HepG2 (cell line): ENCODE data around the gene CD1D. TPM values are rescaled to one million over a fixed set of nuclear protein-coding genes. Genes with fewer than 3 reads are reported as not detected.

Experiments used
- ATAC-seq: fragments of 200-7000 bp; cut with Tn5 transposase; 3 replicates; pipeline ENCODE4 v1.9.1; 2020; ENCODE audit warnings: mild to moderate bottlenecking, moderate library complexity
- BruUV-seq: library from RNA; stranded (reverse); fragments of 400-500 nt; replicated peaks from 2 replicates; lab custom pipeline; 2021; lab: Mats Ljungman, UMichigan
- CTCF ChIA-PET: fragments of 300-600 bp; formaldehyde crosslinking; extraction: SDS; loops from one replicate; lab custom pipeline; 2021; ENCODE audit warnings: low total read pairs, inconsistent platforms, low intra/inter-chr PET ratio; lab: Yijun Ruan, JAX
- POLR2A ChIA-PET: fragments of 350-600 bp; sonication (Branson Sonifier 250); formaldehyde crosslinking; loops from one replicate; lab custom pipeline; 2020; ENCODE audit warnings: antibody characterized with exemption, inconsistent platforms; lab: Yijun Ruan, JAX
- DNase-seq: peaks from one replicate; pipeline ENCODE4 v3.0.0-alpha.2; 2015; ENCODE audit warnings: low spot score
- FAIRE-seq: peaks from 3 replicates; lab custom pipeline; 2011; peaks lifted over from hg19 to GRCh38; lab: Jason Lieb, UNC
- H2AFZ ChIP-seq: one replicate; pipeline ENCODE4 v1.6.1; 2011; ENCODE audit warnings: low read length, inconsistent platforms
- H3K27ac ChIP-seq: fragments of 300-600 bp; 3 replicates; pipeline ENCODE4 v1.8.0; 2011; ENCODE audit warnings: mixed run types, mild to moderate bottlenecking, mixed read lengths, low read length, inconsistent platforms; ENCODE audit not compliant: insufficient read depth; ENCODE audit errors: extremely low read length
- H3K27me3 ChIP-seq, 2 experiments: fragments of 200-600 bp in 1 of 2; 2 replicates in 1 of 2; 3 replicates in 1 of 2; pipeline versions ENCODE4 v1.6.0 to v1.8.0; 2011; ENCODE audit warnings: low read length in 2 of 2, mild to moderate bottlenecking in 2 of 2, moderate library complexity in 2 of 2, inconsistent platforms in 1 of 2; ENCODE audit not compliant: insufficient read depth in 2 of 2, control insufficient read depth in 1 of 2
- H3K36me3 ChIP-seq, 2 experiments: fragments of 200-600 bp in 1 of 2; replicated peaks in 1 of 2; 2 replicates in 1 of 2; 3 replicates in 1 of 2; pipeline versions ENCODE4 v1.5.1 to v1.8.0; 2011; ENCODE audit warnings: low read length in 2 of 2, inconsistent platforms in 1 of 2; ENCODE audit not compliant: insufficient read depth in 2 of 2, control insufficient read depth in 1 of 2
- H3K4me1 ChIP-seq: 2 replicates; pipeline ENCODE4 v1.5.1; 2012; ENCODE audit warnings: low read length, inconsistent platforms; ENCODE audit not compliant: insufficient read depth
- H3K4me2 ChIP-seq: 2 replicates; pipeline ENCODE4 v1.6.0; 2011; ENCODE audit warnings: low read depth, low read length, inconsistent platforms
- H3K4me3 ChIP-seq, 3 experiments: fragments of 200-600 bp in 1 of 3; sonication (generic), shearing (Covaris generic) in 1 of 3; replicated peaks in 1 of 3; 2 replicates each; pipeline ENCODE4 v1.5.1; 2011 to 2016; ENCODE audit warnings: low read length in 3 of 3, inconsistent platforms in 2 of 3, low read depth in 2 of 3, mild to moderate bottlenecking in 2 of 3, control low read depth in 1 of 3, mixed read lengths in 1 of 3; ENCODE audit not compliant: insufficient read depth in 1 of 3
- H3K79me2 ChIP-seq: one replicate; pipeline ENCODE4 v1.6.1; 2011; ENCODE audit warnings: low read length, inconsistent platforms; ENCODE audit not compliant: insufficient read depth
- H3K9ac ChIP-seq: 2 replicates; pipeline ENCODE4 v1.6.0; 2011; ENCODE audit warnings: mild to moderate bottlenecking, low read depth, low read length, inconsistent platforms; ENCODE audit not compliant: insufficient read depth
- H3K9me3 ChIP-seq: 2 replicates; pipeline ENCODE4 v1.5.1; 2012; ENCODE audit warnings: mild to moderate bottlenecking, low read length
- H4K20me1 ChIP-seq: 2 replicates; pipeline ENCODE4 v1.6.0; 2011; ENCODE audit warnings: inconsistent platforms, mild to moderate bottlenecking, low read length, moderate library complexity; ENCODE audit not compliant: insufficient read depth
- HNF4G ChIP-seq, 2 experiments: sonication (generic) in 1 of 2; formaldehyde crosslinking in 1 of 2; IDR thresholded peaks; 2 replicates each; pipeline versions ENCODE4 v1.4.0 to v1.6.1; 2011 to 2020; ENCODE audit warnings: borderline replicate concordance in 2 of 2, low read depth in 2 of 2, mild to moderate bottlenecking in 2 of 2, low read length in 1 of 2, missing genetic modification reagents in 1 of 2, moderate library complexity in 1 of 2
- IRF2 ChIP-seq: IDR thresholded peaks from 2 replicates; pipeline ENCODE4 v1.6.1; 2018; ENCODE audit warnings: missing genetic modification reagents, missing compliant biosample characterization
- MYC ChIP-seq: sonication (generic); formaldehyde crosslinking; IDR thresholded peaks from 2 replicates; pipeline ENCODE4 v1.9.0; 2021; ENCODE audit warnings: missing genetic modification reagents, borderline replicate concordance
- RBM22 ChIP-seq: fragments of 200-400 bp; formaldehyde crosslinking; optimal IDR thresholded peaks from 2 replicates; pipeline ENCODE3; 2017; ENCODE audit warnings: mild to moderate bottlenecking, low read length, moderate library complexity
- RBM39 ChIP-seq: fragments of 200-400 bp; formaldehyde crosslinking; IDR thresholded peaks from one replicate; pipeline ENCODE4 v1.6.1; 2018; ENCODE audit warnings: antibody characterized with exemption, mild to moderate bottlenecking, low read depth, low read length; ENCODE audit not compliant: poor library complexity, severe bottlenecking
- SALL2 ChIP-seq: sonication (generic); formaldehyde crosslinking; IDR thresholded peaks from 2 replicates; pipeline ENCODE4 v1.8.1; 2023; ENCODE audit warnings: mild to moderate bottlenecking, missing genetic modification reagents, inconsistent platforms
- SOX13 ChIP-seq, 3 experiments: fragments of 450-650 bp in 1 of 3; sonication (generic) in 1 of 3; formaldehyde crosslinking in 1 of 3; IDR thresholded peaks in 2 of 3; conservative IDR thresholded peaks in 1 of 3; 2 replicates each; pipeline versions ENCODE4 v1.5.0 to v1.6.1; 2016 to 2020; ENCODE audit warnings: antibody characterized with exemption in 1 of 3, mild to moderate bottlenecking in 1 of 3, missing compliant biosample characterization in 1 of 3, missing genetic modification reagents in 1 of 3, moderate library complexity in 1 of 3
- WGBS: methylation state at CpG from one replicate; pipeline ENCODE4 v1.1.6; 2017; ENCODE audit warnings: low lambda C conversion rate; 5-methylcytosine and 5-hydroxymethylcytosine counted together
- in situ Hi-C: cut with HindIII; loops from 2 replicates; pipeline ENCODE4 v1.10.0; 2017; ENCODE audit warnings: low pct_unique_long_range_greater_than_20kb; ENCODE audit not compliant: extremely low pct_ligation_motif_present
- intact Hi-C: fragments of 100-400 bp; cut with micrococcal nuclease; formaldehyde crosslinking; loops from one replicate; pipeline ENCODE4 v1.10.0; 2022; ENCODE audit not compliant: unreplicated experiment
- polyA plus RNA-seq, 8 experiments: library from polyadenylated mRNA; depleted of rRNA in 3 of 8; stranded (reverse) in 7 of 8; unstranded in 1 of 8; fragments of >200 nt; fragmentation: Illumina TruSeq in 4 of 8; extraction: Trizol in 4 of 8; gene quantifications; 2 replicates each; pipeline versions ENCODE4 v1.2.1 to v1.2.3, GENCODE V29; 2011 to 2016; ENCODE audit warnings: low read depth in 4 of 8, missing spikeins in 1 of 8, mixed read lengths in 1 of 8; ENCODE audit not compliant: insufficient read depth in 1 of 8
- total RNA-seq, 5 experiments: library from RNA; depleted of rRNA; stranded (reverse); fragments of >200 nt; fragmentation: Illumina TruSeq; extraction: Trizol; gene quantifications; 2 replicates each; pipeline ENCODE4 v1.2.3, GENCODE V29; 2016; ENCODE audit warnings: low read depth in 1 of 5
- TF ChIP-seq, protein P1 (sequence below): IDR thresholded peaks from 2 replicates; pipeline ENCODE4 v1.6.1; 2016
- TF ChIP-seq, protein P2 (sequence below): IDR thresholded peaks from 2 replicates; pipeline ENCODE4 v1.6.1; 2016; ENCODE audit warnings: missing biosample characterization, missing genetic modification reagents, low read depth
- TF ChIP-seq, protein P3 (sequence below): sonication (generic); formaldehyde crosslinking; IDR thresholded peaks from 2 replicates; pipeline ENCODE4 v1.4.0; 2020; ENCODE audit warnings: low read depth, missing genetic modification reagents

The CD1D gene
- total and polyA plus RNA-seq, 2 of the 13 experiments (the other 11 are each of a cell fraction or from before 2014, with no cell fraction given): not detected

GRCh38 chr1:158153746-158154444 lies 26.8 kb upstream of the CD1D start:
- POLR2A ChIA-PET: no interaction called here
- no peak overlapping the region for H2AFZ ChIP-seq
- H4K20me1 ChIP-seq: no peaks in the 10 kb centered on the region
- intact Hi-C loops (no loop called here), in situ Hi-C loops (no loop called here)
- CTCF ChIA-PET: no interaction called here
- H3K4me1 ChIP-seq: no peaks in the 10 kb centered on the region
- FAIRE-seq (no peak), ATAC-seq (no peak), DNase-seq (no peak)
- H3K4me2 ChIP-seq: no peak overlapping the region
- no peaks in the 10 kb centered on the region for H3K9me3 ChIP-seq
- H3K9ac ChIP-seq: no peak overlapping the region
- no peak overlapping the region for H3K27ac ChIP-seq
- 2% methylated on average over 5 of the region's 5 CpGs for WGBS
- no peaks in the 10 kb centered on the region for H3K36me3 ChIP-seq
- TF ChIP-seq IRF2 (CRISPR knock-in tag): no peak
- H3K79me2 ChIP-seq: no peaks in the 10 kb centered on the region
- no peak overlapping the region for H3K4me3 ChIP-seq
- BruUV-seq: no TSS peak
- H3K27me3 ChIP-seq: no peaks in the 10 kb centered on the region; a peak in 1 of 5 replicates

DNA sequence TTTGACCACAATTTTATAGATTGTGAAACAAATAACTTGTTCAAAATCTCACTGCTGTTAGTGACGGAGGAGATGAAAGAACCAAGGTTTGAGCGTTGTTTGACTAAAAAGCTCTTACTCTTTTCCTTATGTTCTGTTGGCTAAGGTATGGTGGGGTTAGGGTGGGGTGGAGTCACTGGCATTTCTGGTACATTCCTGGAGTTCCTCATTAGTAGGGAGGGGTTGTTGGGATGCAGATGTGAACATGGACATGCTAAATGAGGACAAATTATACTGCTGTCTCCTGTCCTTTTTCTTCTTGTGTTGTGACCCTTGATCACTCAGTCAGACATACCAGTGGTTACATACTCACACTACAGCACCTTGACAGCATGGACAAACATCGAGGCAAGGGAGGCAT lies 26.2 kb upstream of the CD1D start:
- H3K79me2 ChIP-seq: no peaks in the 10 kb centered on the region
- 5% methylated on average over 3 of the region's 3 CpGs for WGBS
- no peaks in the 10 kb centered on the region for H3K36me3 ChIP-seq
- H3K9me3 ChIP-seq: no peaks in the 10 kb centered on the region
- BruUV-seq: no TSS peak
- no peak for FAIRE-seq
- no peak overlapping the region for H3K9ac ChIP-seq
- intact Hi-C loops: no loop called here
- DNase-seq: no peak
- no peak overlapping the region for H3K27ac ChIP-seq
- H4K20me1 ChIP-seq: no peaks in the 10 kb centered on the region
- in situ Hi-C loops: no loop called here
- H2AFZ ChIP-seq: no peak overlapping the region
- no peak overlapping the region for H3K4me2 ChIP-seq
- no peaks in the 10 kb centered on the region for H3K4me1 ChIP-seq
- H3K27me3 ChIP-seq: no peaks in the 10 kb centered on the region; a peak in 1 of 5 replicates
- ATAC-seq: no peak
- no peak overlapping the region for H3K4me3 ChIP-seq
- CTCF ChIA-PET: no interaction called here
- POLR2A ChIA-PET: no interaction called here
- TF ChIP-seq, protein P1, sequence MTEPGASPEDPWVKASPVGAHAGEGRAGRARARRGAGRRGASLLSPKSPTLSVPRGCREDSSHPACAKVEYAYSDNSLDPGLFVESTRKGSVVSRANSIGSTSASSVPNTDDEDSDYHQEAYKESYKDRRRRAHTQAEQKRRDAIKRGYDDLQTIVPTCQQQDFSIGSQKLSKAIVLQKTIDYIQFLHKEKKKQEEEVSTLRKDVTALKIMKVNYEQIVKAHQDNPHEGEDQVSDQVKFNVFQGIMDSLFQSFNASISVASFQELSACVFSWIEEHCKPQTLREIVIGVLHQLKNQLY (CRISPR knock-in tag): no peak
- TF ChIP-seq RBM22: no peak
- TF ChIP-seq SOX13 (IDR thresholded peaks at IDR 0.05): no peak
- no peak for TF ChIP-seq SOX13 (CRISPR knock-in tag; conservative IDR thresholded peaks at IDR 0.05 in 1 of 2, IDR thresholded peaks at IDR 0.05 in 1 of 2)
- no peak for TF ChIP-seq RBM39
- TF ChIP-seq, protein P2, sequence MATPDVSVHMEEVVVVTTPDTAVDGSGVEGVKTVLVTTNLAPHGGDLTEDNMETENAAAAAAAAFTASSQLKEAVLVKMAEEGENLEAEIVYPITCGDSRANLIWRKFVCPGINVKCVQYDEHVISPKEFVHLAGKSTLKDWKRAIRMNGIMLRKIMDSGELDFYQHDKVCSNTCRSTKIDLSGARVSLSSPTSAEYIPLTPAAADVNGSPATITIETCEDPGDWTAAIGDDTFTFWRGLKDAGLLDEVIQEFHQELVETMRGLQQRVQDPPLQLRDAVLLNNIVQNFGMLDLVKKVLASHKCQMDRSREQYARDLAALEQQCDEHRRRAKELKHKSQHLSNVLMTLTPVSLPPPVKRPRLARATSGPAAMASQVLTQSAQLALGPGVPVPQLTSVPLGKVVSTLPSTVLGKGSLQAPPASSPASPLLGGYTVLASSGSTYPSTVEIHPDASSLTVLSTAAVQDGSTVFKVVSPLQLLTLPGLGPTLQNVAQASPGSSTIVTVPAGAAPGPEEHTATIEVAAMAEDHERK: no peak
- TF ChIP-seq HNF4G (IDR thresholded peaks at IDR 0.05; ENCODE audit: borderline replicate concordance, low read depth, low read length): no peak
- no peak for TF ChIP-seq HNF4G (CRISPR knock-in tag; IDR thresholded peaks at IDR 0.05; ENCODE audit: borderline replicate concordance, low read depth)
- TF ChIP-seq SALL2 (CRISPR knock-in tag): no peak
- TF ChIP-seq, protein P3, sequence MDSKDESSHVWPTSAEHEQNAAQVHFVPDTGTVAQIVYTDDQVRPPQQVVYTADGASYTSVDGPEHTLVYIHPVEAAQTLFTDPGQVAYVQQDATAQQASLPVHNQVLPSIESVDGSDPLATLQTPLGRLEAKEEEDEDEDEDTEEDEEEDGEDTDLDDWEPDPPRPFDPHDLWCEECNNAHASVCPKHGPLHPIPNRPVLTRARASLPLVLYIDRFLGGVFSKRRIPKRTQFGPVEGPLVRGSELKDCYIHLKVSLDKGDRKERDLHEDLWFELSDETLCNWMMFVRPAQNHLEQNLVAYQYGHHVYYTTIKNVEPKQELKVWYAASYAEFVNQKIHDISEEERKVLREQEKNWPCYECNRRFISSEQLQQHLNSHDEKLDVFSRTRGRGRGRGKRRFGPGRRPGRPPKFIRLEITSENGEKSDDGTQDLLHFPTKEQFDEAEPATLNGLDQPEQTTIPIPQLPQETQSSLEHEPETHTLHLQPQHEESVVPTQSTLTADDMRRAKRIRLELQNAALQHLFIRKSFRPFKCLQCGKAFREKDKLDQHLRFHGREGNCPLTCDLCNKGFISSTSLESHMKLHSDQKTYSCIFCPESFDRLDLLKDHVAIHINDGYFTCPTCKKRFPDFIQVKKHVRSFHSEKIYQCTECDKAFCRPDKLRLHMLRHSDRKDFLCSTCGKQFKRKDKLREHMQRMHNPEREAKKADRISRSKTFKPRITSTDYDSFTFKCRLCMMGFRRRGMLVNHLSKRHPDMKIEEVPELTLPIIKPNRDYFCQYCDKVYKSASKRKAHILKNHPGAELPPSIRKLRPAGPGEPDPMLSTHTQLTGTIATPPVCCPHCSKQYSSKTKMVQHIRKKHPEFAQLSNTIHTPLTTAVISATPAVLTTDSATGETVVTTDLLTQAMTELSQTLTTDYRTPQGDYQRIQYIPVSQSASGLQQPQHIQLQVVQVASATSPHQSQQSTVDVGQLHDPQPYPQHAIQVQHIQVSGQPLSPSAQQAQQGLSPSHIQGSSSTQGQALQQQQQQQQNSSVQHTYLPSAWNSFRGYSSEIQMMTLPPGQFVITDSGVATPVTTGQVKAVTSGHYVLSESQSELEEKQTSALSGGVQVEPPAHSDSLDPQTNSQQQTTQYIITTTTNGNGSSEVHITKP (CRISPR knock-in tag): no peak
- no peak for TF ChIP-seq MYC (CRISPR knock-in tag)
